ENCODE measurements around the gene DUSP11.
A peak's percentile ranks its signal among the peaks of the same experiment; 100 is the strongest.
"Not testable (repeated sequence)": the region's sequence is repeated elsewhere in the genome, so short reads cannot be mapped to it uniquely, and the experiment has no call there.

DUSP11 gene

DNA sequence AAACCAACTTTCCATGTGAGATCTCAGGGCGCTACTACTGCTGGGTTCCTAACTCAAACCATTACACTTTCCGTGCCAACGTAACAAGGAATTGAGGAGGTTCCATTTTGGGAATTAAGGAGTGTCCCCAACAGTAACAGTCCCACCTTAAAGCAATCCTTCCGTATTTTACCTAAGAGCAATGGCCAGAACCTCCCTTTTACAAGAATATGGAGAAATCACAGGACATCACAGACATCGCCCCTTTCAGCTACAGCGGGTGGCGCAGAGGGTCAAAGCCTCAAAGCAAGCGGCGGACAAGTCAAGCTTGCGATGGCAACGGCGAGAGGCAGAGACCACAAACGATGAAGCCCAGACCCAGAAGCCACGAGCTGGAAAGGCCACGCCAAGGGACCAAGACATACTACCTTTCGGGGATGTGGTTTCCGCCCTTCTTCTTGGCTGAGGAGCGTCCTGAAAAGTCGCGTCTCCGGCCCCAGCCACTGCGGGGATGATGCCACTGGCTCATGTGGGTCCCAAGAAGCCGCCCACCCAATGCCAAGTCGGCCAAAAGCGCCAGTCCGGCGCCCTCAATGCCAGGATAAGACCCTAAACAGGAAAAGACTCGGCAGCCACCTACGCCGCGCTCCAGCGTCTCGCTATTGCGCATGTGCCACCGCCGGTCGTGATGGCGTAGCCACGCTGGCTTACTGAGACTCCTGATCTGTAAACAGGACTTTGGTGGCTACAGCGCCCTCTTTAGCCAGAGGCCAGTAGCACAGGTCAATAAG, at the start of gene DUSP11:
DUSP11 (minus strand) TSS at position 637 of the 770 bp plus-strand sequence; CDS start at position 508, 129 bp downstream.
- DNase-seq (ENCODE audit: low spot score) = peak; percentile 99

DNA sequence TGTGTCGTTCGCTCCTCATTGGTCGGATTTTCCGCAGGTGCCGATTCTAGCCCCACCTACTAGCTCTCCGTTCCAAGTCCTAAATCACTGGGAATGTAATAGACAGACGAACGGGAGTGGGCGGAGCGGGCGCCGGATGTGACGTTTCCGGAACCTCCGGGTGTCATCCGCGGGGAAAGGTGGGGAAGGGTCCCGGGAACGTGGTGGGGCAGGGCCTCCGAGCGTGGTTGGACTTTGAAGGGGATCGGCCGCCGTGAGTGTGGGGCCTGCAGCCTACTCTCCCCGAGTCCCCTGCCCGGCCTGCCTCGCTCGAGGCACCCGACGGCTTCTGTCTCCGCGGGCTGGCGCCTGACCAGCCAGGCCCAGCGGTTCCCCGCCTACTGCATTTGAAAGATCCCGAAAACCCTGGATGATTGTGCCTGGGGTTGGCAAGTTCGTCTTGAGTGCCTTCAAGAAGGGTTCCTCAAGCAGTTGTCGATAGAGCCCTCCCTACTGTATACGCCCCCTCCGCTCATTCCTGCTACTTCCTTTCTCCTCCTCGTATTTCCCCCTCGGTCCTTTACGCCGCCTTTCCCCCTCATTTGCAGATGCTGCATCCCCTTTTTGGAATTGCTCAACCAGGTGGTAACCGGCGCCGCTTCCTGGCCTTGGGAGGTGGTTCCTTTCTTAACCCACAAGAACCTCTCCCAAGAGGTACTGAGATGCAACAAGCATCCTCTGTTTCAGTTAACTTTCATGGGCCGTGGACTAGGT, 49.1 kb upstream of the DUSP11 start, which contains the start of gene STAMBP:
STAMBP (plus strand) TSS at position 144 of the 753 bp plus-strand sequence. CDS start 1,896 bp downstream, outside the sequence.
- peak; percentile 96 for DNase-seq (ENCODE audit: low spot score)

DNA sequence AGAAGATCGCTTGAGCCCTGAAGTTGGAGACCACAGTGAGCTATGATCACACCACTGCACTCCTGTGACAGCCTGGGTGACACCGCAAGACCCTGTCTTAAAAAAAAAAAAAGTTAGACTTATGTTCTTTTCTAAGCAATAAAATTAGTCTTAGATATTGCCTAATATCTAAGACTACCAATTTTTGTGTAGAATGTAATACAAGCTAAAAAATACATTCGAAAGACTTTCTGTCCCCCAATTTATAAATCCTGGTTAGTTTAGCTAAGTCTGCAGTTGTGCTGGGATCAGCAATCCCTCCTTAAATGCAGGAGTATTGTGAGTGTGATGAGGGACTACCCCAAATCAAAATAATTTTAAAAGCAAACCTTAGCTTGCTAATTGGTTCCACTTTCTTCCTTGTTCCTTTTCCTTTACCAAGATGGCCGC, 48.5 kb upstream of the DUSP11 start:
- no peak for DNase-seq (ENCODE audit: low spot score)

DNA sequence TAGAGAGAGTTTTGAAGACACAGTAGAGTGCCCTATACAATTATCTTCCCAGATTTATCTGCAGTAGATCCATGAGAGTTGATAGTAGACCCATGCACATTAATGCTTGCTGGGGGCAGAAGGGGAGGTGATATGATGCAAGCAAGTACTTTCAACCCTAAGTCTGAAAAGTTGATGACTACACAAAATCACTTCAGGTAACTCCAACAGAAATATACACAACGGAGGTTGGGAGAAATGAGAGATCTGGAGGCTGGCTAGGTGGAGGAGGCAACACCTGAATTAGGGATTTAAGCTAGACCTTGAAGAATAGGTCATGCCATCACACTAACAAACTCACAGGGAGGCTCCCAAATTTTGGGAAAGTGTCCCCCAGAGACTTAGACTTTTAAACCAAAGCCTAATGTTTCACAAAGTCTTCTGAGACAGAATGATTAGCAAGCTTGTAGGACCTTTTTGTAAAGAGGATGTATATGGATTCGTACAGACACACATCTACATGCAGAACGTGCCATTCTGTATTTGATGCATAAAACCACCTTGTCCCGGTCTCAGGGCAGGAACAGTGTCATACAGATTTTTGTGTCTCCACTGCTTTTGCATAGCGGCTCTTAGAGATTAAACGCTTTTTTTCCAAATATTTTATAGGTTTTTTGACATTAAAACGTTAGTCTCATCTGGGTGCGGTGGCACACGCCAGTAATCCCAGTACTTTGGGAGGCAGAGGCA, 47.9 kb upstream of the DUSP11 start:
- no peak for DNase-seq (ENCODE audit: low spot score)

DNA sequence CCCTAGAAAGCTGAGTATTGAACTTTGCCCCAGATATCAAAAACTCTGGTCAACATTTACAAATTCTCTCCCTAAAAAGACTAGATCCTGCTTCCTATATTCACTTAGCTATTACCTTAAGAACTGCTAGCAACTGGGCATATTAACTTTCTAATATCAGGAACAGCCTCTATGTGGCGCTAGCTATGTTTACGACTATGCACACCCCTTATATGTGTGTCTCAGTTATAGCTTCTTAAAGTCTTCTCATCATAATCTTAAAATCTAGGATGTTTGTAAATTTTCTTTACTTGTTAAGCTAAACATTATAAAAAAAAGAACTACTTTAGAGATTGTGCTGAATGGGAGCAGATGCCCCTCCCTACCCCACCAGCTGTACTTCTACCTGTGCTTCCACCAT, 47.1 kb upstream of the DUSP11 start:
- no peak for DNase-seq (ENCODE audit: low spot score)

DNA sequence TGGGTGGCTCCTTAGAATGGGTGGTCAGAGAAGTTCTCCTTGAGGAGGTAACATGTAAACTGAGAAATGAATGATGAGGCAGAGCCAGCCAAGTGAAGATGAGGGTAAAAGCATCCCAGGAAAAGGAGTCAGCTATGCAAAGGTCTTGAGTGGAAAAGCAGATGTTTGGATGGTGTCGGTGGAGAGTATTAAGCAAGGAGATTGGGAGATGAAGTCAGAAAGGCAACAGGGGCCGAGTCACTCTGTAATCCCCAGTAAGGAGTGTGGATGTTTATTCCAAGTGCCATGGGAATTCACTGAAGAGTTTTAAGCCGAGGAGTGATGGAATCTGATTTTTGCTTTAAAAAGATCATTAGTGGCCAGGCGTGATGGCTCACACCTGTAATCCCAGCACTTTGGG, 45.5 kb upstream of the DUSP11 start:
- no peak for DNase-seq (ENCODE audit: low spot score)

DNA sequence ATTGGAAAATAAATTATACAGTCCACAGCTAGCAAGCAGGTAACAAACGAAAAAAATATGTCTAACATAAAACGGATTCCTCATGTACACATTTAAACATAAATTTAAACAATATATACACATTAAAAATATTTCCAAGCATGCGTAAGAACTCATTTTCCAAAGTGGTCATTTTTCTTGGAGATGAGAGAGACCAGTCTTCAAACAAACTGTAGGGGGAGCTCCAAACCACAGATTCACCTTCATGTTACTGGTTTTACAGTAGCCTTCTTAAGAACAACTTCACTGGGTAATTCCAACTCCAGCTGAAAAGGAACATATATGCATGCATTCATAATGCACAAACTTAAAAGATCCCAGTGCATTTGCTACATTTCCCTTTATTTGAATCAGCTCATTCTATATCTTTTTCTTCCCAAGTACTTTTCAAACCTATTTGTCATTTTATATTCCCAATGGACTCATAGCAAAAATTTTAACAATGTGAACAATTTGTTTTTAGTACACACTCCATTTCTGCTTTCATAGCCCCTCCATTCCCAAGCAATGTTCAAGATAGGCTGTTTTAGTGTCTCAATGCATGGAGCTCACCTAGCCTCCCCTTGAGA, 44.1 kb upstream of the DUSP11 start:
- DNase-seq (ENCODE audit: low spot score) = peak; percentile 73

DNA sequence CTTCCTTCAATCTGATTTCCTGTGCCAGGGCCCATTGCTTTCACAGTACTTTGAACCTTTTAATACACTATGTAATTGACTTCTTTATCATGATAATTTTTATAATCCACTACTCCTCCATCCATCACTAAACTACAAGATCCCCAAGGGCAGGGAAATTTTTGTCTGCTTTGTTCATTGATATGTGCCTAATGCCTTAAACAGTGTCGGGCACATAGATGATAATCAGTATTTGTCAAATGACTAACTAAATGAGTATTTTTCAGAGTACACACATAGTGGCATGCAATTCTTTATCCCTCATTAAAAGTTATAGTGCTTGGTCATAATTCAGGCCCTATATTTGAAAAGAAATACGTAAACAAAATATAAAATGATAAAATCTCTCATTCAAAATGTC, 43.5 kb upstream of the DUSP11 start:
- no peak for DNase-seq (ENCODE audit: low spot score)

DNA sequence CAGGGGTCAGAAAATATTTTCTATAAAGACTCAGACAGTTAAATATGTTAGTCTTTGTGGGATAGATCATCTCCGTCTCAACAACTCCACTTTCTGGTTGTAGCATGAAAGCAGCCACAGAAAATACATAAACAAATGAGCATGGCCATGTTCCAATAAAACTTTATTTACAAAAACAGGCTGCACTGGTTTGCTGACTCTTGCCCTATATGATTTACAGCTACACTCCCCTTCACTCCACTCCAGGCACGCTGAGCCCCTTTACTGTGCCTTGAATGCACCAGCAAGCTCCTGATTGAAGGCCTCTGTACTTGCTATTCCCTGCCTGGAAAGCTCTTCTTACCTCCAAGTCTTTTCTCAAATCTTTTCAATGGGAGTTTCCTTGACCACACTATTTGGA, 43.1 kb upstream of the DUSP11 start:
- no peak for DNase-seq (ENCODE audit: low spot score)

DNA sequence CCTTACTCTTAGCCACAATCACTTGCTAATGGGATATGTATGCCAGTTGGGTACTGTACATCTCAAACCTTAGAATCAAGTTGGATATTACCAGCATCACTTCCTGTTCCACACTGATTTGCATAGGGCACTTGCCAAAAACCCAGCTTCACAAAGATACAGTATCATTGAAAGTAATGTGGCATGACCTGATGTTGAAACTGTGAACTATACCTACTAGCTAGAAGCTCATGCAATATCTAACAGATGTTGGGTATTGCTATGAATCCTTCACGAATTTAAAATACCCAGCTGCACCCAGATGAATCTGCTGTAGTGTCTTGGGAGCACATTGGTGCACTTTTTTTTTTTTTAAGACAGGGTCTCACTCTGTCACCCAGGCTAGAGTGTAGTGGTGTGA, 42.4 kb upstream of the DUSP11 start:
- no peak for DNase-seq (ENCODE audit: low spot score)

DNA sequence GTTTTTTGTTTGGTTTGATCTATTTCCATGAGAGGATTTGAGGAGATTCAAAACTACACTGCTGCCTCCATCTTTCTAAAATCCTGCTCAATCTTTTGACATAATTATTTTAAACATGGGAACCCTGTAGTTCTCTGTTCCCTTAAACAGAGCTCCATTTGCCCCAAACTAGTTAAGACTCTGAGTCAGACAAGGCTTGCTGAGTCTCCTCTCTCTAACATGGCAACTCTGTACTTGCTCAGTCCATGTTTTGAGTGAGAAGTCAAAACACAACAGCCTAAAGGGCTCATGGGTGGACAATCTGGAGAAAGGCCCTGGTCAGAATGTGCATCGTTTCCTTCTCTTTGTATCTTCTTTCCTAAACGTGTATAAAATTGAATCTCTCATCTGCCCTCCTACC, 41.8 kb upstream of the DUSP11 start:
- DNase-seq (ENCODE audit: low spot score) = no peak

DNA sequence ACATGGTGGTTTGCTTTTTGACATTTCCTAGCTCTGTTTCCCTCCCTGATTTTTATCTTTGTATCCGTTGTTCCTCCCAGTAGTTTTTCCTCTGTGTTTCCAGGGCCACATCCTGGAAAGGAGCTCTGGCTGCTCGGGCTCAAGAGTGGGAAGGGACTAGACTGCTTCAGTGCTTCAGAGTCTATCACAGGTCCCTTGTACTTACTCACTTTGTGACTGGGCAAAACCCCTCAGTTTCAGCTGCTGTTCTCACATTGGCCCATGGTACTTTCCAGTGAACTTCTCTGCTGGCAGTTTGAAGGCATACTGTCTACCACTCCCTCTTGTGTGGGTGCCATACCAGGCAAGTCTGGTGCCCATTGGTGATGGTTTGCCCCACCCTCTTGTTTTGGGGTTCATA, 41.3 kb upstream of the DUSP11 start:
- DNase-seq (ENCODE audit: low spot score) = no peak

DNA sequence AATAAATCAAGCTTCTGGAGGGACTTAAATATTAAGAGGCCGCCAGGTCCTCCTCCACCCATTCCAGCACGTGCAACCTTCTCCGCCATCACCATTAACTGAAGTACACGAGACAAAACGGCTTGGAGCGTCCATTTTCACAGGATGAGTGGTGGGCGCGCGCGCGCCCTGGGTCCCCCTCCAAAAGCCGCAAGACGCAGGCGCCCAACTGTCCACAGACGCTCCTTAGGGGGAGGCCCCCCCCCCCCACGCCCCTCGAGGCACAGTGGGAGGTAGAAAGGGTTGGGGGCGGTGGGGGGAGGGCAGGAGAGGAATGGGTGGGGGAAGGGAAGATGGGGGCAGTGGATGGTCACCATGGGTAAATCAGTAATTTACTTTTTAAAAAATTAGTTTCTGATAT, 38.4 kb upstream of the DUSP11 start:
- DNase-seq (ENCODE audit: low spot score) = no peak

DNA sequence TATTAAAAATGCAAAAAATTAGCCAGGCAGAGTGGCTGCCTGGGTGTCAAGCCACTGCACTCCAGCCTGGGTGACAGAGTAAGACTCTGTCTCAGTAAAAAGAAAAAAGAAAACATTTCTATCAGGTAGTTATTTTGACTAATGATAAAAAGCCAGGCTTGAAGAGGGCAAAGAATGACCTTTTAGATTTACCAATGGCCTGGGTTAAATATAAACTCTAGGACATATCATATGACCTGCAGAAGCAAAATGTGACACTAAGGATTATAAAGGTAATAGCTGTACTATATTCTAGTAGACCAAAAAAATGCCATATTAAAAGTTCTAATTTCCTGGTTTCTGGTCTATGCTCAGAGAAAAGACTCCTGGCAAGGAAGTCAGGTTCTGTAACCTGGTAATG, 32.7 kb upstream of the DUSP11 start:
- DNase-seq (ENCODE audit: low spot score) = no peak

DNA sequence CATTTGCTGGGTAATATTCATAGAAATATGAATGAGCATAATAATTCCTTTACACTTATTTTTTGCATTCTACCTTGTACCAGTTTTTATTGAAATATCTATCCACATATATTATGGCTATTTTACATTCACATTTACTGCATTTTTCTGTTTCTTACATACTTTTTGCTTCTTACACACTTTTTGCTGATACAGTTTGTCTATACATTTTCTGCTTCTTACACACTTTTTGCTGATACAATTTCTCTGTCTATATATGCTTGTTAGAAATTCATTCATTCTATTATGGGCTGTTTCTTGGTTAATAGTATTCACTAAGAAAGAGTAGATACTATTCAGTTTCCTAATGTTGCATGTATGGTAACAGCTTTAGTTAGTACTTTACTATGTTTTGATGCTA, 32.0 kb upstream of the DUSP11 start:
- no peak for DNase-seq (ENCODE audit: low spot score)

DNA sequence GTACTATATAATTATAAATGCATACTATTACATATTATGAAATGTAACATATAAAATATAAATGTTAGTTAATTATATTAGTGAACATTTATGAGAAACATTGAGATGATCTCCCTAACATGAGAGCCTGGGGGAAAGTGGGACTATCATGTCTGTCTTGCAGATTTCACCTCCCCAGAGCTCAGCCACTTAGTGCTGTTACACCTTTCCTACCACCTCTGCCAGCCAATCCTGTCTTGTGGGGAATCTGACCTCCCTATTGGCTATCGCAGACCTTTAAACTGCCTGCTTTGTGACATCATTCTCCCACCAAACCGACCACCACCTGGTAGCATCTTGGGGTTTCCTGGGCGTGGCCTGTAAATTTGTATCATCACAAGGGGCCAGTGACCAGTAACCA, 4.0 kb upstream of the DUSP11 start, which contains the start of gene C2orf78:
C2orf78 (plus strand) TSS at position 301 of the 400 bp plus-strand sequence. CDS start 127 bp downstream, outside the sequence.
- not testable (repeated sequence) for DNase-seq (ENCODE audit: low spot score)

DNA sequence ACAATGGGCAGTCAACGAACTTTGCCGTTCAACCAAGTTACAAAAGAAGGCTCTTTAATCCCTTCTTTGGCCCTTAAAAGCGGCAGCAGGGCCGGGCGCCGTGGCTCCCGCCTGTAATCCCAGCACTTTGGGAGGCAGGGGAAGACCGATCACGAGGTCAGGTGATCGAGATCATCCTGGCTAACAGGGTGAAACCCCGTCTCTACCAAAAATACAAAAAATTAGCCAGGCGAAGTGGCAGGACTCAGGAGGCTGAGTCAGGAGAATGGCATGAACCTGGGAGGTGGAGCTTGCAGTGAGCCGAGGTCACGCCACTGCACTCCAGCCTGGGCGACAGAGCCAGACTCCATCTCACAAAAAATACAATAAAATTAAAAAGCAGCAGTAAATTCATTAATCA, 3.5 kb upstream of the DUSP11 start:
- DNase-seq (ENCODE audit: low spot score) = not testable (repeated sequence)

DNA sequence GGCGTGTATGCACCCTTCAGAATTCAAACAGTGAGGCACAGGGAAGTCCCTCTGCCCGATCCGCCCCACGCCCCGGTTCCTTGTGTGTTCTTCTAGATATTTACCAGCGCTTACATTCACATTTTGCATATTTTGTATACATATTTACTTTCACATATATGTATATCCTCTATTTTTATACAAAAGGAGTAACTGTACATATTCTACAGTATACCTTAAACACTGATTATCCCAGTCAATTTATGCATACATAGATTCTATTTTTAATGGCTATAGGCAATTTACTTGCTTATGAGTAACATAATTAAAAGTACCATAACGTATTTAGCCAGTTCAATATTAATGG, 307 bp upstream of the DUSP11 start:
- no peak for DNase-seq (ENCODE audit: low spot score)

DNA sequence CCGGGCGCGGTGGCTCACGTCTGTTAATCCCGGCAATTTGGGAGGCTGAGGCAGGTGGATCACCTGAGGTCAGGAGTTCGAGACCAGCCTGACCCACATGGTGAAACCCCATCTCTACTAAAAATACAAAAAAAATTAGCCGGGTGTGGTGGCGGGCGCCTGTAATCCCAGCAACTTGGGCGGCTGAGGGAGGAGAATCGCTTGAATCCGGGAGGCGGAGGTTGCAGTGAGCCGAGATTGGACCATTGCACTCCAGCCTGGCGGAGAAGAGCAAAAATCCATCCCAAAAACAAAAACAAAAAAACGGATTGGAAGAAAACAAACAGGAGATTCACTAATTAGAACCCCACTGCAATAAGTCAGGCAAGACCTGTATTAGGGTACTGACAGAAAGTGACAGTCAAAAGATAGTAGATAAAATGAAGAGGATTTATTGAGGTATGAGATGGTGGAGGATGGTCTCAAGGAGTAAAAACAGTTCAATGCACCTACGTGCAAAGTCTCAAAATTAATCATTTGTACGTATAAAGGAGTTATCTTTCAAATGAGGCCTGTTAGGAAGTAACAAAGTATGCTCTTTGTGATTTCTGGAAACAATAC, 936 bp downstream of the DUSP11 start:
- not testable (repeated sequence) for DNase-seq (ENCODE audit: low spot score)

DNA sequence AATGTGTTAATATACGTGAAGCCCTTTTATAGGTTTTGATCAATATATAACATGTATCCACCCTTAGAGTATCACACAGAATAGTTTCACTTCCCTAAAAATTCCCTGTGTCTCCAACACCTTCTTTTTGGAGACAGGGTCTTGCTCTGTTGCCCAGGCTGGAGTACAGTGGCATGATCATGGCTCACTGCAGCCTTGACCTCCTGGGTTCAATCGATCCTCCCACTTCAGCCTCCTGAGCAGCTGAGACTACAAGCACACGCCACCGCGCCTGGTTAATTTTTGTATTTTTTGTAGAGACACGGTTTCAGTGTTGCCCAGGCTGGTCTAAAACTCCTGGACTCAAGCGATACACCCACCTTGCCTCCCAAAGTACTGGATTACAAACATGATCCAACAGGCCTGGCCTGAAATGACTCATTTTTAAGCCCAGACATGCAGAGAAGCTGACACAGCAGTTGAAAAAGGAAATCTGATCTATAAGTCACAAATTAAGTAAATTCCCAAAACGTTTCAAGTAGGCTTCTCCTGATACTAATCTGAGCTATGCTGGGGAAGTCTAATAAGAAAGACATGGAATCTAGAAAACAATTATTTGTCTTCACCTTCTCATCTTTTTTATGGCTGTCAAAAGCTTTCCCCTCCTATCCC, 2.9 kb downstream of the DUSP11 start:
- no peak for DNase-seq (ENCODE audit: low spot score)

DNA sequence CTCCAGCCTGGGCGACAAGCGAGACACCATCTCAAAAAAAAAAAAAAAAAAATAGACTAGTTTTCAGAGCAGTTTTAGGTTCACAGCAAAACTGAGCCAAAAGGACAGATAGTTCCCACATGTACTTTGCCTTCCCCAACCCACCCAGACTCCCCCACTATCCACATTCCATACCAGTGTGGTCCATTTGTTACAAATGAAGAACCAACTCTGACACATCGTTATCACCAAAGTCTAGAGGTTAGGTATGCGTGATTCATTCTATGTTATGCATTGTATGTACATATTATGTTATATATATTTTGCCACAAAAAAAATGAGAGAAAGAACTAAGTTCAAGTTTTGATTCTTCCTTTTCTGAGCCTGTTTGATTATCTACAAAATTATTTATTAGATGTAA, 3.5 kb downstream of the DUSP11 start:
- no peak for DNase-seq (ENCODE audit: low spot score)
